Mucosa of gallbladder (tissue), 1 donor: Measurements from ENCODE around the gene THOC2. TPM values are rescaled to one million over a fixed set of nuclear protein-coding genes. Genes with fewer than 3 reads are reported as not detected.
"Not testable (repeated sequence)": the region's sequence is repeated elsewhere in the genome, so short reads cannot be mapped to it uniquely, and the experiment has no call there.

Experiments used
- DNase-seq: peaks from one replicate; pipeline ENCODE4 v3.0.0-alpha.2; 2020; ENCODE audit warnings: low spot score
- total RNA-seq: library from RNA; stranded (reverse); gene quantifications from one replicate; pipeline ENCODE4 v1.2.1, GENCODE V29; 2021
- donor health status: DM: no; HTN: no; CAD: no.

Gene THOC2
- total RNA-seq, 1 donor from 2014 or later, result 63.8 TPM

DNA sequence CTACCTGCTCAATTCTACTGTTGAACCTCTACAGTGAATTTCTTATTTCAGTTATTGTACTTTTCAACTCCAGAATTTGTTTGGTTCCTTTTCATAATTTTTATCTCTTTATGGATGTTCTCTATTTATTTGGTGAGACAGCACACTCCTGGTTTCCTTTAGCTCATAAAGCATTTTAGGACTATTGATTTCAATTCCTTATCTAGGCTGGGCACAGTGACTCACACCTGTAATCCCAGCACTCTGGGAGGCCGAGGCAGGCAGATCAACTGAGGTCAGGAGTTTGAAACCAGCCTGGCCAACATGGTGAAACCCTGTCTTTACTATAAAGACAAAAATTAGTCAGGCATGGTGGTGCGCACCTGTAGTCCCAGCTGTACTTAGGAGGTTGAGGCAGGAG lies 57.7 kb downstream of the THOC2 start:
- no peak for DNase-seq

DNA sequence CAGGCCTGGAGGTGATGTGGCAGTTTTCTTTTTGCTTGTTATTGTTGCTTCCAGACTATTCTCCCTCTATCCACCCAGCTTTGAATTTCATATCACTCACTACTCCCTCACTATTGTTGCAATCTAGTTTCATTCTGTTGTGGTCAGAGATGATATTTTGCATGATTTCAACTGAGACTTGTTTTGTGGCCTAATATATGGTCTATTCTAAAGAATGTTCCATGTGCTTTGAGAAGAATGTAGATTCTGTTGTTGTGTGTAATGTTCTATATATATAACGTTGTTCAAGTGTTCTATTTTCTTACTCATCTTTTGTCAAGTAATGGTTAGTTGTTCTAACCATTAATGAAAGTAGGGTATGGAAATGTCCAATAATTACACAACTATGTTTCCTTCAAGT lies 59.0 kb downstream of the THOC2 start:
- DNase-seq, result no peak

DNA sequence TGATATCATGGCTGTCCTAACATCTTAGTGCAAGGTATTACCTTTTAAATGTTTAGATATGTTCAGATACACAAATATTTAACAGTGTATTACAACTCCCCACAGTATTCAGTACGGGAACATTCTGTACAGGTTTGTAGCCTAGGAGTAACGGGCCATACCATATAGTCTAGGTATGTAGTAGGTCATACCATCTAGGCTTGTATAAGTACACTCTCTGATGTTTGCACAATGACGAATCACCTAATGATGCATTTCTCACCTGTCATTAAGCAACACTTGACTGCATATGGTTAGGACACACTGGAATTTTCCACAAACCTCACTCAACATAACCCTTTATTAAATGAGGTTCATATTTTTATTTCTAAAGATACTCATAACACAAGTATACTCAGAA lies 67.7 kb downstream of the THOC2 start:
- DNase-seq, result no peak

DNA sequence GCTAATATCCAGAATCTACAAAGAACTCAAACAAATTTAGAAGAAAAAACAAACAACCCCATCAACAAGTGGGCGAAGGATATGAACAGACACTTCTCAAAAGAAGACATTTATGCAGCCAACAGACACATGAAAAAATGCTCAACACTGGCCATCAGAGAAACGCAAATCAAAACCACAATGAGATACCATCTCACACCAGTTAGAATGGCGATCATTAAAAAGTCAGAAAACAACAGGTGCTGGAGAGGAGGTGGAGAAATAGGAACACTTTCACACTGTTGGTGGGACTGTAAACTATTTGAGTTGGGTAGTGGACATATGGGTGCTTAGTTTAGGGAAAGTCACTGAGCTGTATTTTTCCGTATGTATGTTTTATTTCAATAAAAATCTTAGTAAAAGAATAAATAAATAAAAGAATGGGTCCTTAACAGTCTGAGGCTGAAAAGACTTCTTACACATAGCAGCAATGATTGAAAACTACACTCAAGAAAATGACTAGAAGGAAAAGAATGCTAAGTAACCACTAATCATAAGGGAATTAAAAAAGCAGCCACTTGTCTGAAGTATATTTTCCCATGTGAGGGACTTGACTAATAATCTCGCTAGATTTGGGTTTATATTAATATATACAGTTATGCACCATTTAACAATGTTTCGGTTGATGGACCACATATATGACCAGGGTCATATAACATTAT lies 68.2 kb downstream of the THOC2 start:
- DNase-seq, result not testable (repeated sequence)

DNA sequence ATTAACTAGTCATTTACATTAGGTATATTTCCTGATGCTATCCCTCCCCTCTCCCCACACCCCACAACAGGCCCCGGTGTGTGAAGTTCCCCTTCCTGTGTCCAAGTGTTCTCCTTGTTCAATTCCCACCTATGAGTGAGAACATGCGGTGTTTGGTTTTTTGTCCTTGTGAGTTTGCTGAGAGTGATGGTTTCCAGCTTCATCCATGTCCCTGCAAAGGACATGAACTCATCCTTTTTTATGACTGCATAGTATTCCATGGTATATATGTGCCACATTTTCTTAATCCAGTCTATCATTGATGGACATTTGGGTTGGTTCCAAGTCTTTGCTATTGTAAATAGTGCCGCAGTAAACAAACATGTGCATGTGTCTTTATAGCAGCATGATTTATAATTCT lies 69.1 kb downstream of the THOC2 start:
- not testable (repeated sequence) for DNase-seq

DNA sequence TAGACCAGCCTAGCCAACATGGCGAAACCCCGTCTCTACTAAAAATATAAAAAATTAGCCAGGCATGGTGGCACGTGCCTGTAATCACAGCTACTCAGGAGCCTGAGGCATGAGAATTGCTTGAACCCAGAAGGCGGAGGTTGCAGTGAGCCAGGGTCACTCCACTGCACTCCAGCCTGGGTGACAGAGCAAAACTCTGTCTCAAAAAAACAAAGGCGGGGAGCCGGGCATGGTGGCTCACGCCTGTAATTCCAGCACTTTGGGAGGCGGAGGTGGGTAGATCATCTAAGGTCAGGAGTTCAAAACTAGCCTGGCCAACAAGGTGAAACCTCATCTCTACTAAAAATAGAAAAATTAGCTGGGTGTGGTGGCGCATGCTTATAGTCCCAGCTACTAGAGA lies 76.3 kb downstream of the THOC2 start:
- DNase-seq, result not testable (repeated sequence)

DNA sequence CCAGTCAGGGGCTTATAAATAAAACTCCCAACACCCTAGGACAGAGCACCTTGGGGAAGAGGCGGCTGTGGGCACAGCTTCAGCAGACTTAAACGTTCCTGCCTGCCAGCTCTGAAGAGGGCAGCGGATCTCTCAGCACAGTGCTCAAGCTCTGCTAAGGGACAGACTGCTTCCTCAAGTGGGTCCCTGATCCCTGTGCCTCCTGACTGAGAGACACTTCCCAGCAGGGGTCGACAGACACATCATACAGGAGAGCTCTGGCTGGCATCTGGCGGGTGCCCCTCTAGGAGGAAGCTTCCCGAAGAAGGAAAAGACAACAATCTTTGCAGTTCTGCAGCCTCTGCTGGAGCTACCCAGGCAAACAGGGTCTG lies 84.1 kb downstream of the THOC2 start:
- DNase-seq, result not testable (repeated sequence)

DNA sequence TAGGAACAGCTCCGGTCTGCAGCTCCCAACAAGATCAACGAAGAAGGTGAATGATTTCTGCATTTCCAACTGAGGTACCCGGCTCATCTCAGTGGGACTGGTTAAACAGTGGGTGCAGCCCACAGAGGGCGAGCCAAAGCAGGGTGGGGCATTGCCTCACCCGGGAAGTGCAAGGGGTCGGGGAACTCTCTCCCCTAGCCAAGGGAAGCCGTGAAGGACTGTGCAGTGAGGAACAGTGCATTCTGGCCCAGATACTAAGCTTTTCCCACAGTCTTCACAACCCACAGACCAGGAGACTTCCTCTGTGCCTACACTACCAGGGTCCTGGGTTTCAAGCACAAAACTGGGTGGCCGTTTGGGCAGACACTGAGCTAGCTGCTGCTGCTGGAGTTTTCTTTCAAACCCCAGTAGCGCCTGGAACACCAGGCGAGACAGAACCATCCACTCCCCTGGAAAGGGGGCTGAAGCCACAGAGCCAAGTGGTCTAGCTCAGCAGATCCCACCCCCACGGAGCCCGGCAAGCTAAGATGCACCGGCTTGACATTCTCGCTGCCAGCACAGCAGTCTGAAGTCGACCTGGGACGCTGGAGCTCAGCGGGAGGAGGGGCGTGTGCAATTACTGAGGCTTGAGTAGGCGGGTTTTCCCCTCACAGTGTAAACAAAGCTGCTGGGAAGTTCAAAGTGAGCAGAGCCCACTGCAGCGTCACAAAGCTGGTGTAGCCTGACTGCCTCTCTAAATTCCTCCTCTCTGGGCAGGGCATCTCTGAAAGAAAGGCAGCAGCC lies 84.6 kb downstream of the THOC2 start:
- peak; percentile 41 for DNase-seq

DNA sequence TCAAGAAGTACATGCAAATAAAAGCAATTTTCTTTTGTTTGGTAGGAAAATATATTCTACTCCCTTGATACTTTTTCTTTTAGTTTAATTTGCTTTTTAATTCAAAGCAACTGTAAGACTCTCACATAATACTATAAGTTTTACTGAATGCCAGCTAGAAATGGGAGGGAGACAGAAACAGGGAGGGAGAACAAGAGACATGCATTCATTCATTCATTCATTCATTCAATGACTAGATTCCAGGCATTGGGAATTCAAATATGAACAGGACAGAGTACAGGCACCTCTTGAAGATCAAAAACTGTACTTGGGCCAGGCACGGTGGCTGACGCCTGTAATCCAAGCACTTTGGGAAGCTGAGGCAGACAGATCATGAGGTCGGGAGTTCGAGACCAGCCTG lies 85.6 kb downstream of the THOC2 start:
- no peak for DNase-seq

DNA sequence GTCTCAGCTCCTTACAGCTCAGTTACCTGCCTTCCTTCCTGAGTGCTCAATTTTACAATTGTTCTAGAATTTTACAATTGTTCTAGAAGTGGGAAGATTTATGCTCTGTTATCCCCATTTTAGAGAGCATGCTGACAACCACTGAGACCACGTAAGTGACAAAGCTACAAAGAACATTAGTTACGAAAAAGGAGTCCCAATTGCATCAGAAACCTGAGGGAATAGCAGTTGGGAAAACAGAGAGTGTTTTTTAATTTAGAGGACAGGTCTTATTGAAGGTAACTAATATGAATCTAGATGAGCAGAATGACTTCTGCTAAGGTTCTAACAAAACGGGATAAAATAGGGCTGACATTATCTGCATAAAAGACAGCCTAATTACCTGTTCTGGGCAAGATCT lies 103.3 kb downstream of the THOC2 start:
- no peak for DNase-seq

DNA sequence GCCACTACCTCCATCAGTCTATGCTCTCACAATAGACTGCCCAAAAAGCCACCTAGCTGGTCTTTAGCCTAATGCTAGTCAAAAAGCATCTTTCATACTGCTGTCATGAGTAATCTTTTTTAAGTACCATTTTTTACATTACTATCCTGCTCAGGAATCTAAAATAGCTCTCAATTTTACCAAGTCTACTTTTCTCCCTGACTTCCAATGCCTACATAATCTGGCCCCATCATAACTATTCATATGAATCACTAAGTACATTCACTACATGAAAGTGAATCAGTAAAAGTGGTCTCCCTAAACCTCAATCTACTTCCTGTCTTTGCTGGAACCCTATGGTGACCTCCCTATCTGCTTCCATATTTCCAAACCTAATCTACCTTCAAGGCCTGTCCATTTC lies 105.9 kb downstream of the THOC2 start:
- no peak for DNase-seq

DNA sequence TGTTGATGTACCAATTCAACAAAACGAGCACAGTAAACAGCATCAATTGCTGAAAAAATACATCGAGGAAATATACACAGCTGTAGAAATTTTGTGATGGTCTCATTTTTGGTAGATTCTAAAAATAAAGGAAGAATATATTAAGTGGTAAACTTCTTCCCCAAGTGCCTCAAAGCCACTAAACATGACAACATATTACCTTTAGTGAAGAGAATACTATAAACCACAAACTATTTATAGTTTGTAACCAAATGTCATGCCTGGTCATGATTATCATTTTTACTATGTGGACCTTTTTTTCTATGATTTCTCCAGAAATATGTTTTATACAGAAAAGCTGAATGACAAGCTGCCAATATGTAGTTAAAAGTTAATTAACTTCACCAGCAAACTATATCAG lies 106.9 kb downstream of the THOC2 start:
- DNase-seq, result no peak

DNA sequence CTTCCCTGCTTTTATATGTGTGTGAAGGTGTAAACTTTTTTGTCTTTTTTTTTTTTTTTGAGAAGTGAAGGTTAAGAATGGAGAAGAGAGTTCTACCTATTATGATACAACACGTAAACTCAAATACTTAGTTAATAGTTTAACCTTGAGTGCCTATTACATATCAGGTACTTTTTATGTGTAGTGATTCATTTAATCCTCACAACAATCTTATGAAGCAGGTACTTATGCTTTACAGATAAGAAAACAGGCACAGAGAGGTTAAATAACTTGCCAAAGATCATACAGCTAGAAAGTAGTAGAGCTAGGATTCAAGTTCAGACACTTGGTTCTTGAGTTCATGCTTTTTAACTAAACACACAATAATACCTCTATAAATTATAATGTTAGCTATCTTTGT lies 107.4 kb downstream of the THOC2 start:
- no peak for DNase-seq

DNA sequence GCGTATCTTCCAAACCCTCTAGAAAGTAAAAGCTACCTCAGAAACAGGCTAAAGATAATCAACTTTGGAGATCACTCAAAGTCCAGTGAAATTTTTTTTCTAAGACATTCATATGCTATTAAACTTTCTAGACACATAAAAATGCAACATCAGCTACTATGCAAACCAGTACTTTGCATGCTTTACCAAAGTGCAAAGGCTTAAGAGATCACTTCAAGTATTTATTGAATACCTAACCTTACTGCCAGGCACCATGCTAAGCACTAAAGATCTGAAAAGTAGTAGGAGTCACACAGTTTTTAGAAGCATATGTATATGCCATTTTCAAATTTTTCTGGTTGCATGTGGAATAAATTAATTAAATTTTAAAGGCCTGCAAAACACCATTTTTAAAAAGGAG lies 115.8 kb downstream of the THOC2 start:
- DNase-seq, result no peak

DNA sequence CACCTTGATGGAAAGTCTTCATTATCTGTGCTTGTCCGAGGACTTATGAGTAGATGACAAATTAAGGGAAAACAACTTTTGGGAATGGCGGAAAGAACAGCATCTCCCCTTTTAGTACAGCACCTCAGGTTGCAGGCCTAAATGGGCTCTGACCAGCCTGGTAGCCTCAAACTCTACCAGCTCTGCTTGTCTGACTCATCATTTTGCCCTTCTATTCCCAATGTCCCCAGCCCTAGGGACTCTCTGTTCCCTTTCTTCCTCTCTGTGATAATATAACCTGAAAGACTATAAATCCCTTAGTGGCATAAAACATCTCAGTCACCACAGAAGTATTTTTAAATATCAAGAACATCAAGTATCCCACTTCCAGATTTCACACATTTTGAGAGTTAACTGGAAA lies 121.9 kb downstream of the THOC2 start:
- no peak for DNase-seq

DNA sequence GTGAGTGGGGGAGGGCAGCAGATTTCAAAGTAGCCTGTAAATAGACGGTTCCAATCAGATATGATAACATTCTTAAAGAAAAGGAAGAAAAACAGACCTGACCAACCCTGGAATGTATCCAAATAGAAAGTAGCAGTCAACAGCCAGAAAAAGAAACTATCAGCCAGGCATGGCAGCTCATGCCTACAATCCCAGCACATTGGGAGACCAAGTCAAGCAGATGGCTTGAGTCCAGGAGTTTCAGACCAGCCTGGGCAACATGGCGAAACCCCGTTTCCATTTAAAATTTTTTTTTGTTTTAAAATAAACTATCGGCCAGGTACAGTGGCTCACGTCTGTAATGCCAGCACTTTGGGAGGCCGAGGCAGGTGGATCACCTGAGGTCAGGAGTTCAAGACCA lies 125.0 kb downstream of the THOC2 start:
- DNase-seq, result no peak

DNA sequence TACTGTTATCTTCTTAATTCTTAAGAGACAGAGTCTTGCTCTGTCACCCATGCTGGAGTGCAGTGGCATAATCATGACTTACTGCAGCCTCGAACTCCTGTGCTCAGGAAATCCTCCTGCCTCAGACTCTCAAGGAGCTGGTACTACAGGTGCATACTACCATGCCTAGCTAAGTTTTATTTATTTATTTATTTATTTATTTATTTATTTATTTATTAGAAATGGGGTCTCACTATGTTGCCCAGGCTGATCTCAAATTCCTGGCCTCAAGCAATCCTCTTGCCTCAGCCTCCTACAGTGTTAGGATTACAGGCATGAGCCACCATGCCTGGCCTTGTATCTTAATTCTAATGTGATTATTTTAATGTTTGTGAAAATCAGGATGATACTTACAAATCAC lies 125.6 kb downstream of the THOC2 start:
- DNase-seq, result no peak

DNA sequence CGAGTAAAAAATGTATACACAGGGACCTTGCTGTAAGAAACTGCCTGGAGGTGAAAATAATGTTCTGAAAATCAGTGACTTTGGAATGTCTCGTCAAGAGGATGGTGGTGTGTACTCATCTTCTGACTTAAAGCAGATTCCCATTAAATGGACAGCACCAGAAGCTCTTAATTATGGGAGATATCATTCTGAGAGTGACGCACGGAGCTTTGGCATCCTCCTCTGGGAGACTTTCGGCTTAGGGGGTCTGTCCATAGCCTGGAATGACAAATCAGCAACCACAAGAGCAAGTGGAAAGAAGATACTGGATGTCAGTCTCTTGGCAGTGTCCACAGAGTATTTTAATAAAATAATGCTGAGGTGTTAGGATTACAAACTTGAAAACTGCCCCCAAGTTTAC lies 129.4 kb downstream of the THOC2 start:
- DNase-seq, result no peak

DNA sequence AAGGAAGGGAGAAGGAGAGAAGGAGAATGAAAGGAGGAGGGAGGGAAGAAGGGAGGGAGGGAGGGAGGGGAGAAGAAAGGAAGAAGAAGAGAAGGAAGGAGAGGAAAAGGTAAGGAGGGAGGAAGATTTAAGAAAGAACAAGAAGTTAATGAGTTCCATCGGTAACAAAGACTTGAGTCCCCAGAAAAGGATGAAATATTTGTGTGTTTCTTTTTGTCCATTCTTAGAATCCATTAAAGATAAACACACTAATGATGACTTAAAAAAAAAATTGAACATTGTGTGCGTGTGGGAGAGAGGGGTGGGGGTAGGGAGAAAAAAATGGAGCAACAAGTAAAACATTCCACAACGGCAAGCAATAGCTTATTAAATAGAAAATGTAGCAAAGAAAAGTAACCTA lies 131.4 kb downstream of the THOC2 start:
- no peak for DNase-seq

DNA sequence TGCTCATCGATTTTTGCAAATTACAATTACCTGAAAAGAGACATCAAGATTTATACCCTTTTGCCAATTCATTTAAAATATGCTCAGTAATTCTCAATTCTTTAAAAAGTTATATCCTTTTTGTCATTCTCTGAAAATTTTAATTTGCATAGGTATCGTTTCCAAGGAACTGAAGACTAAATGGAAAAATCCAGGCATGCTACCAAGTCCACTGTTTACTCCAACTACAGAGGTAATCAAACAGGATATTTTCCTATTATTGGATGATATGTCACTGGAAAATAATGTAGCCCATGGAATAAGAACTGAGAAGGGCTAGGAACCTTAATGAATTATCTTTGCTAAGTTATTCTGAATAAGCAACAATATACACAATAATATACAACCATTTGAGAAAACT lies 132.7 kb downstream of the THOC2 start:
- DNase-seq, result no peak

DNA sequence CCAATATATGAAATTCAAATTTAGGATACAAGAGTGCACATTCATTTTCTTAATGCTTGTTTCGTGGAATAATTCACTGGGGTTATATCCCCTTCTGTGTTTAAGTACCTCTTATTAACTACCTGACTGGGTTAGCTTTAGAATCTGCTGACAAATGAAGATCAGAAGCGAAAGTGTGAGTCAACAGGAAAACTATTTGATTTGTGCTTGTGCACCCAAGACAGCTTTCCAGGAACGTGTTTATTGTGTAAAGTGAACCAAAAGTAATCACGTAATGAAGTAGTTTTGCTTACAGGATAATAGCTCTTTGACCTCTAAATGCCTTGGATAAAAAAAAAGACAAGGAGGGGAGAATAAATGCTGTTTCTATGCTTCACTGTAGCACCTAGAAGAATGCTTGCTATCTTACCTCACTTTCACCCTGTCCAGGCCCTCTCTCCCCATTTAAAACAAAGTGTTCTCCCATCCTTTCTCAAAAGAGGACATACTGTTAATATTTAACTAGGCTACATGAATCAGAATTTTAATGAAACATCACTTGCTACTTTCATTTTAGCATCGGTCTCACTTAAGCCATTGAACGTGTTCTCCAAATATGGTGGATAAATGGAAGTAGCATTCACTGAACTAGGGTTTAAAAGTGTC lies 141.9 kb downstream of the THOC2 start:
- no peak for DNase-seq

DNA sequence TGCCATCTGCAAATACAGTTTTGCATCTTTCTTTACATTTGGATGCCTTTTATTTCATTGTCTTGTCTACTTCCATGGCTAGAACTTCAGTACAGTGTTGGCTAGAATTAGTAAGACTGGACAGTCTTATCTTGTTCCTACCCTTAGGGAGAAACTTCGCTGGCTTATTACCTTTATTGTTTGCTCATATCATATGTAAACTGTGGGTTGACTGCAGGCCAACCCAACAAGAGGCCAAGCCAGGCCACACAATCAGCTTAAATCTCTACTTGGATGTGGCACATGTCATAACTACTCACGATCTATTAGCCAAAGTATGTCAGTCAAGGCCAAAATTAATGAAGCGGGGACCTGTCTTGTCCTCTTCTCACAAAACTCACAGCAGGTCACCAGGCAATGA lies 144.1 kb downstream of the THOC2 start:
- no peak for DNase-seq

DNA sequence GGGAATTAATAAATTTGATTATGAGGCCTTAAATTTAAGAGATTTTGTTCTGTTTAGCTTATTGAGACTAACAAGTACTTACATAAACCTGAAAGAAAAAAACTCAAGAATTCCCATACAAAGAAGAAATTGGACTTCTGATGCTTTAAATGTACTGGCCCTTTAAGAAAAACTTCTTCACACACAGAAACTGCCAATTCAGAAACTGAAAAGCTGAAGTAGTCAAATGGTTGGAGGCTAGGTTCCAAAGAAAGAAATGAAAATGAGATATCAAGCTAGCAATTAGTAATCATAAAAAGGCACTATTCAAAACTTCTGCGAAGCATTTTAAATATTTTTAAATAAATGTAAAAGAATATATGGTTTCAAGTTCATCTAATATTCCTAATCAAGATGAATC lies 151.3 kb downstream of the THOC2 start:
- DNase-seq, result no peak
